ENCODE results near the gene FBXO44.

The FBXO44 gene

GRCh38 chr1:11676386-11677103 lies 21.9 kb downstream of the FBXO44 start:
- Histone ChIP-seq H3K4me1 (no peaks in the 10 kb centered on the region), H3K9ac (no peak overlapping the region), H3K4me2 (ENCODE audit: low read length) (no peak overlapping the region), H3K79me2 (no peaks in the 10 kb centered on the region), H2AFZ (no peak overlapping the region), H3K9me3 (ENCODE audit: control insufficient read depth, low read length) (no peaks in the 10 kb centered on the region), H3K27me3 (ENCODE audit: control insufficient read depth, insufficient read depth, low read length) (no peaks in the 10 kb centered on the region), H3K27ac (no peak overlapping the region), H3K36me3 (ENCODE audit: control insufficient read depth, insufficient read depth, low read length) (no peaks in the 10 kb centered on the region), H3K4me3 (ENCODE audit: low read depth, low read length) (no peak overlapping the region)
- no peak for TF ChIP-seq CTCF (IDR thresholded peaks at IDR 0.05)

- H3K4me2 ChIP-seq (ENCODE audit: low read length), result no peak overlapping the region
- no peaks in the 10 kb centered on the region for H3K27me3 ChIP-seq (ENCODE audit: control insufficient read depth, insufficient read depth, low read length)
- H3K36me3 ChIP-seq (ENCODE audit: control insufficient read depth, insufficient read depth, low read length), result no peaks in the 10 kb centered on the region
- H2AFZ ChIP-seq, result no peak overlapping the region
- no peak overlapping the region for H3K4me3 ChIP-seq (ENCODE audit: low read depth, low read length)
- no peaks in the 10 kb centered on the region for H3K79me2 ChIP-seq
- no peaks in the 10 kb centered on the region for H3K9me3 ChIP-seq (ENCODE audit: control insufficient read depth, low read length)
- no peak for TF ChIP-seq CTCF (IDR thresholded peaks at IDR 0.05)
- no peak overlapping the region for H3K27ac ChIP-seq
- no peaks in the 10 kb centered on the region for H3K4me1 ChIP-seq
- H3K9ac ChIP-seq, result no peak overlapping the region
Measured at GRCh38 chr1:11678442-11678841, 23.8 kb downstream of the FBXO44 start.

GRCh38 chr1:11680270-11681070 lies 25.8 kb downstream of the FBXO44 start:
- no peaks in the 10 kb centered on the region for H3K4me1 ChIP-seq
- H2AFZ ChIP-seq, result peak overlapping the region; percentile 90
- no peaks in the 10 kb centered on the region for H3K9me3 ChIP-seq (ENCODE audit: control insufficient read depth, low read length)
- H3K4me3 ChIP-seq (ENCODE audit: low read depth, low read length), result peak overlapping the region; percentile 86
- peak overlapping the region; percentile 99 for H3K4me2 ChIP-seq (ENCODE audit: low read length)
- H3K27ac ChIP-seq, result peak overlapping the region; percentile 39
- TF ChIP-seq CTCF (IDR thresholded peaks at IDR 0.05), result no peak
- peak overlapping the region; percentile 21 for H3K9ac ChIP-seq
- no peaks in the 10 kb centered on the region for H3K79me2 ChIP-seq
- H3K27me3 ChIP-seq (ENCODE audit: control insufficient read depth, insufficient read depth, low read length), result no peaks in the 10 kb centered on the region
- no peaks in the 10 kb centered on the region for H3K36me3 ChIP-seq (ENCODE audit: control insufficient read depth, insufficient read depth, low read length)

GRCh38 chr1:11681071-11681771 lies 26.5 kb downstream of the FBXO44 start, which contains the start of gene MAD2L2:
MAD2L2 (minus strand) TSS chr1:11681148; CDS start chr1:11680601, 547 bp downstream.
- H3K27ac ChIP-seq, result peak within 1 kb of the TSS; percentile 39
- no peaks in the 10 kb centered on the region for H3K9me3 ChIP-seq (ENCODE audit: control insufficient read depth, low read length)

More at GRCh38 chr1:11681071-11681771, 26.5 kb downstream of the FBXO44 start, which contains the start of gene MAD2L2:
- Histone ChIP-seq H3K4me3 (ENCODE audit: low read depth, low read length) (peak within 1 kb of the TSS; percentile 86), H3K36me3 (ENCODE audit: control insufficient read depth, insufficient read depth, low read length) (no peaks in the 10 kb centered on the region), H3K27me3 (ENCODE audit: control insufficient read depth, insufficient read depth, low read length) (no peaks in the 10 kb centered on the region), H3K79me2 (no peaks in the 10 kb centered on the region), H2AFZ (peak within 1 kb of the TSS; percentile 90), H3K4me1 (no peaks in the 10 kb centered on the region), H3K4me2 (ENCODE audit: low read length) (peak within 1 kb of the TSS; percentile 99), H3K9ac (peak within 1 kb of the TSS; percentile 21)
- no peak for TF ChIP-seq CTCF (IDR thresholded peaks at IDR 0.05)

All from parathyroid adenoma (tissue), 2 donors.